HG03521 (cell line): Measurements from ENCODE around the gene STRA8.
A peak's percentile ranks its signal among the peaks of the same experiment; 100 is the strongest.

ENCODE experiments used
- ATAC-seq: cut with Tn5 transposase; IDR thresholded peaks from one replicate; pipeline ENCODE4 v1.9.1; 2021; ENCODE audit warnings: mild to moderate bottlenecking, moderate library complexity; ENCODE audit not compliant: unreplicated experiment

Gene STRA8

GRCh38 chr7:135235841-135236240 is 2.2 kb downstream of the STRA8 start:
- no peak for ATAC-seq

GRCh38 chr7:135236727-135237126 is 3.1 kb downstream of the STRA8 start:
- ATAC-seq: peak; percentile 51

GRCh38 chr7:135238112-135238744 is 4.6 kb downstream of the STRA8 start:
- no peak for ATAC-seq

GRCh38 chr7:135239263-135239662 is 5.6 kb downstream of the STRA8 start:
- no peak for ATAC-seq

GRCh38 chr7:135240441-135240840 is 6.8 kb downstream of the STRA8 start:
- no peak for ATAC-seq

GRCh38 chr7:135242096-135242684 is 8.6 kb downstream of the STRA8 start:
- ATAC-seq: no peak

- no peak for ATAC-seq
Measured at GRCh38 chr7:135245226-135246190, 11.9 kb downstream of the STRA8 start.

- ATAC-seq: no peak
Measured at GRCh38 chr7:135246191-135246825, 12.7 kb downstream of the STRA8 start.

GRCh38 chr7:135247746-135248471 is 14.3 kb downstream of the STRA8 start:
- no peak for ATAC-seq

GRCh38 chr7:135248546-135248945 is 14.9 kb downstream of the STRA8 start:
- ATAC-seq: no peak

- ATAC-seq: no peak
Measured at GRCh38 chr7:135251496-135252391, 18.1 kb downstream of the STRA8 start.

- no peak for ATAC-seq
Measured at GRCh38 chr7:135253851-135254771, 20.5 kb downstream of the STRA8 start.

- no peak for ATAC-seq
Measured at GRCh38 chr7:135257790-135258189, 24.2 kb downstream of the STRA8 start.

- no peak for ATAC-seq
Measured at GRCh38 chr7:135258585-135258984, 24.9 kb downstream of the STRA8 start.

- ATAC-seq: no peak
Measured at GRCh38 chr7:135259702-135260101, 26.1 kb downstream of the STRA8 start.

- no peak for ATAC-seq
Measured at GRCh38 chr7:135260470-135260869, 26.8 kb downstream of the STRA8 start.

- no peak for ATAC-seq
Measured at GRCh38 chr7:135260930-135261721, 27.5 kb downstream of the STRA8 start.
